OCI-LY3 (cell line): Measurements from ENCODE around the gene PMM1.
"Not testable (repeated sequence)": the region's sequence is repeated elsewhere in the genome, so short reads cannot be mapped to it uniquely, and the experiment has no call there.

Experiments used
- H2AFZ ChIP-seq: fragments of 200-600, 300-600 bp; shearing (Covaris generic); 2 replicates; pipeline ENCODE4 v1.6.0; 2014; ENCODE audit warnings: antibody characterized with exemption, low read depth, low read length
- H3K27ac ChIP-seq: fragments of 200-600, 300-600 bp; sonication (generic); 2 replicates; pipeline ENCODE4 v1.5.1; 2014; ENCODE audit warnings: mild to moderate bottlenecking, low read length, moderate library complexity, mixed read lengths
- H3K27me3 ChIP-seq: fragments of 200-600, 300-600 bp; sonication (generic); 2 replicates; pipeline ENCODE4 v1.6.1; 2014; ENCODE audit warnings: low read depth, low read length, mixed read lengths
- H3K36me3 ChIP-seq: fragments of 200-600, 300-600 bp; sonication (generic); replicated peaks from 2 replicates; pipeline ENCODE3; 2014; ENCODE audit warnings: low read depth, low read length, mixed read lengths
- H3K4me1 ChIP-seq: fragments of 300-600, 200-600 bp; sonication (generic); 2 replicates; pipeline ENCODE4 v1.6.1; 2014; ENCODE audit warnings: low read length, mixed read lengths
- H3K4me2 ChIP-seq: fragments of 200-600, 300-600 bp; sonication (generic); 2 replicates; pipeline ENCODE4 v1.6.1; 2014; ENCODE audit warnings: low read length, mixed read lengths
- H3K4me3 ChIP-seq: fragments of 300-600, 200-600 bp; sonication (generic); 2 replicates; pipeline ENCODE4 v1.5.1; 2014; ENCODE audit warnings: antibody characterized with exemption, mild to moderate bottlenecking, low read length, moderate library complexity
- H3K79me2 ChIP-seq: fragments of 300-600, 200-600 bp; shearing (Covaris generic); 2 replicates; pipeline ENCODE4 v1.6.1; 2014; ENCODE audit warnings: mild to moderate bottlenecking, low read length, mixed read lengths
- H3K9ac ChIP-seq: fragments of 300-600, 200-600 bp; shearing (Covaris generic); 2 replicates; pipeline ENCODE4 v1.6.0; 2014; ENCODE audit warnings: mild to moderate bottlenecking, low read length, moderate library complexity
- H3K9me3 ChIP-seq: fragments of 200-600, 300-600 bp; shearing (Covaris generic); 2 replicates; pipeline ENCODE4 v1.6.1; 2014; ENCODE audit warnings: low read length, mixed read lengths; ENCODE audit not compliant: insufficient read depth
- H4K20me1 ChIP-seq: fragments of 200-600, 300-600 bp; sonication (generic); 2 replicates; pipeline ENCODE4 v1.6.1; 2016; ENCODE audit warnings: low read length, mixed read lengths; ENCODE audit not compliant: insufficient read depth
- CTCF ChIP-seq: fragments of 200-600, 300-600 bp; sonication (generic); IDR thresholded peaks from 2 replicates; pipeline ENCODE4 v1.5.1; 2014; ENCODE audit warnings: antibody characterized with exemption, low read length, low read depth
- EZH2phosphoT487 ChIP-seq: fragments of 200-600 bp; shearing (Covaris generic); IDR thresholded peaks from 2 replicates; pipeline ENCODE4 v1.6.1; 2018; ENCODE audit warnings: antibody characterized with exemption, mixed run types, low read depth

The PMM1 gene

GRCh38 chr22:41636467-41636866 is 46.8 kb upstream of the PMM1 start:
- Histone ChIP-seq H3K27me3 (no peaks in the 10 kb centered on the region), H3K4me2 (no peak overlapping the region), H2AFZ (no peak overlapping the region), H3K36me3 (peaks cover 68% of the 10 kb centered on the region), H3K4me3 (no peak overlapping the region), H3K9ac (no peak overlapping the region), H4K20me1 (peaks cover 8% of the 10 kb centered on the region; the same call in 1 of the 2 replicates), H3K27ac (no peak overlapping the region), H3K4me1 (no peaks in the 10 kb centered on the region), H3K9me3 (no peaks in the 10 kb centered on the region), H3K79me2 (peaks cover 53% of the 10 kb centered on the region)
- no peak for TF ChIP-seq EZH2phosphoT487
- no peak for TF ChIP-seq CTCF

- not testable (repeated sequence) for H3K9ac ChIP-seq, H4K20me1 ChIP-seq, H3K4me3 ChIP-seq, H3K27me3 ChIP-seq, H3K9me3 ChIP-seq, H3K4me2 ChIP-seq, H3K27ac ChIP-seq, H3K4me1 ChIP-seq, H2AFZ ChIP-seq
- H3K36me3 ChIP-seq = peaks cover 54% of the 10 kb centered on the region
- peaks cover 43% of the 10 kb centered on the region for H3K79me2 ChIP-seq
These were observed 45.0 kb upstream of the PMM1 start for GRCh38 chr22:41634610-41635009.

- Histone ChIP-seq H3K36me3 (peaks cover 57% of the 10 kb centered on the region), H3K79me2 (peaks cover 58% of the 10 kb centered on the region)
- not testable (repeated sequence) for H3K9ac ChIP-seq, H4K20me1 ChIP-seq, H3K27ac ChIP-seq, H3K4me1 ChIP-seq, H3K9me3 ChIP-seq, H3K27me3 ChIP-seq, H2AFZ ChIP-seq, H3K4me2 ChIP-seq, H3K4me3 ChIP-seq
These were observed 42.0 kb upstream of the PMM1 start for GRCh38 chr22:41631615-41632014.

GRCh38 chr22:41631115-41631514 is 41.5 kb upstream of the PMM1 start:
- peaks cover 54% of the 10 kb centered on the region for H3K36me3 ChIP-seq
- not testable (repeated sequence) for H3K4me3 ChIP-seq, H3K4me1 ChIP-seq, H2AFZ ChIP-seq, H3K4me2 ChIP-seq, H3K27ac ChIP-seq, H3K9me3 ChIP-seq, H4K20me1 ChIP-seq, H3K9ac ChIP-seq, H3K27me3 ChIP-seq
- peaks cover 57% of the 10 kb centered on the region for H3K79me2 ChIP-seq

GRCh38 chr22:41625577-41625976 is 35.9 kb upstream of the PMM1 start:
- no peaks in the 10 kb centered on the region for H3K9me3 ChIP-seq
- H3K27ac ChIP-seq = no peak overlapping the region
- H3K79me2 ChIP-seq = peaks cover 71% of the 10 kb centered on the region
- H2AFZ ChIP-seq = no peak overlapping the region
- H3K27me3 ChIP-seq = no peaks in the 10 kb centered on the region
- TF ChIP-seq CTCF (no peak), EZH2phosphoT487 (no peak)
- H3K4me1 ChIP-seq = peaks cover 5% of the 10 kb centered on the region
- H3K36me3 ChIP-seq = peaks cover 42% of the 10 kb centered on the region
- no peak overlapping the region for H3K9ac ChIP-seq
- H3K4me3 ChIP-seq = no peak overlapping the region
- peaks cover 7% of the 10 kb centered on the region for H4K20me1 ChIP-seq
- no peak overlapping the region for H3K4me2 ChIP-seq

- H4K20me1 ChIP-seq = peaks cover 16% of the 10 kb centered on the region
- no peak overlapping the region for H2AFZ ChIP-seq
- H3K27me3 ChIP-seq = no peaks in the 10 kb centered on the region
- H3K79me2 ChIP-seq = peaks cover 88% of the 10 kb centered on the region
- H3K9ac ChIP-seq = peak overlapping the region; percentile 79
- H3K4me2 ChIP-seq = peak overlapping the region; percentile 94
- peaks cover 19% of the 10 kb centered on the region for H3K4me1 ChIP-seq
- peak overlapping the region; percentile 80 for H3K4me3 ChIP-seq
- no peaks in the 10 kb centered on the region for H3K9me3 ChIP-seq
- H3K36me3 ChIP-seq = peaks cover 20% of the 10 kb centered on the region
- TF ChIP-seq CTCF (no peak), EZH2phosphoT487 (no peak)
- H3K27ac ChIP-seq = peak overlapping the region; percentile 68
These were observed 32.2 kb upstream of the PMM1 start for GRCh38 chr22:41621911-41622179.
